NCI-H2227 (cell line): ENCODE data around the gene AFAP1.

Experiments
- DNase-seq: peaks from one replicate; lab custom pipeline; 2025; ENCODE audit not compliant: unreplicated experiment; lab: John Stamatoyannopoulos, UW

Gene AFAP1

GRCh38 chr4:7806338-7807090 lies 133.1 kb downstream of the AFAP1 start:
- DNase-seq: no peak

GRCh38 chr4:7805533-7806337 lies 133.9 kb downstream of the AFAP1 start:
- DNase-seq: no peak

DNA sequence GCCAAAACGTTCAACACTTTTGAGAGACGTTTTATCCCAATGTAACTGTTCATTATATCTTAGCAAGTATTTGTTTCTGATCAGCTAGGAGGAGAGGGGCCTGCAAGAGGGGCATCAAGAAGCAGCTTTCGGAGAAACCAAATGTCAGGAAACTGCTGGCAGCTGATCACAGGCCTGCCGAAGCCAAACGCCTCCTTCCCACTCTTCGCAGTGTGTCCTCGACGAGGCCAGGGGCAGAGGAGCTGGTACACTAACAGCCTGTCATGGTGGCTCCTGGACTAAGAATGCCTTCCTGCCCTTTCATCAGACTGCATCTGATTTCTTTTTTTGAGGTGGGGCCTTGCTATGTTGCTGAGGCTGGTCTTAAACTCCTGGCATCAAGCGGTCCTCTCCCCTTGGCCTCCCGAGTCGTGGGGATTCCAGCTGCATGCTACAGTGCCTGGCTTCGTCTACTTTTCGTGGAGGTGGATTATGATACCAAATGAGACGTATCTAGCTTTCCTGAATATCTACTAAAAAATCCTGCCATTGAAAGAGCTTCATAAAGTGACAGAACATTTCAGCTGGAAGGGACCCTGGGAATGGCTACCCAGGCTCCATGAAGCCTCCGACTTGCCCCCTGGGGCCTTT lies 134.8 kb downstream of the AFAP1 start:
- DNase-seq: no peak

- peak; percentile 66 for DNase-seq
Observed at GRCh38 chr4:7803992-7804755, 135.5 kb downstream of the AFAP1 start.

- no peak for DNase-seq
Observed at GRCh38 chr4:7803371-7803770, 136.3 kb downstream of the AFAP1 start.

GRCh38 chr4:7802093-7802726 lies 137.5 kb downstream of the AFAP1 start:
- DNase-seq: peak; percentile 79

- DNase-seq: no peak
Observed at GRCh38 chr4:7801641-7802040, 138.0 kb downstream of the AFAP1 start.

DNA sequence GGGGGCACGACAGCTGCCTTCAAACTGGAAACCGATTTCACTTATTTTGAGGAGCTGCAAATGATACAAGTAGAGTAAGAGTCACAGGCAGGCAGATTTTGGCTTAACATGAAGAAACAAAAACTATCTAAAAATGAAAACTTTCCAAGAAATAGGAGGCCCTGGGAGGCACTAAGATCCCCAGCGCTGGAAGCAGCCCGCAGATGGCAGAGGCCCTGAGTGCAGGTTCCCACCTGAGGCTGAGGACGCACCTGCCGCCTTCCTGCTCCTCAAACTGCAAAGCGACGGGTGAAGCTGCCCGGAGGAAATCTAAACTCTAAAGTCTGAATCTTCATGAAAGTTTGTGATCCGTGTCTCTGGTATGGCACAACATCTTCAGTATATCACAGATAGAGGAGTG lies 138.7 kb downstream of the AFAP1 start:
- DNase-seq: no peak

- DNase-seq: no peak
Observed at GRCh38 chr4:7800410-7800809, 139.3 kb downstream of the AFAP1 start.

DNA sequence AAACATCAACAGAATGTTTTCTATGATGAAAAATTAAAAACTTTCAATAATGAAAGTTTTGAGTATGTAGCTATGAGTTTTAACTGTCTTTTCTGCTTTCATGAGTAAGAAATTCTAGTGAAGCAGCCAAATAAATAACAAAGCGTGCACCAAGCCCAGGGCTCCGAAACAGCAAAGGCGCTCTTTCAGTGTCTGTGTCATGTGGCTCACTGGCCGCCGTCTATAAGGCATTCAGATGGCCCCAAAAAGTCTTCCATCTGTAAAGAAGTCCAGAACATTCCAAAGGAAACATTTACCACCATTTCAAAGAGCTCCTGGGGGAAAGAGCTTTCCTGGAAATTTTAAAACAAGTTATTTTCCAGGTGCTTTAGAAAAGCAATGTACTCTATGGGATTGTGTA lies 139.9 kb downstream of the AFAP1 start:
- no peak for DNase-seq

DNA sequence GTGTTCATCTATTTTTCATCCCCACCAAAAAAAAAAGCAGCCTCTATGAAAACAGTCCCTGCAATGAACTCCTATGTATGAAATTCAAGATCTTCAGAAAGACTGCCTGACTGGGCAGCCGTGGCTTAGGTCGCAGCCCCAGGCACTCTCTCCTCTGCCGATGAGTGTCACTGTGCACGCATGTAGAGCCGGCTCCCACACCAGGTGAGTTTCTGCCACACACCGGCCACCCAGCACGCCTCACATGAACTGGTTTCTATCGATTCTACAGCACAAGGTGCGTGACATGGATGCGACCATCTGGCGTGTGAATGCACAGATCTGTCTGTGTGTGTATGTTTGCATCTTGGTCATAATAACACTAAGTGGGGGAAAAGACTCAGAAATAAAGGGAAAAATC lies 140.4 kb downstream of the AFAP1 start:
- DNase-seq: no peak

DNA sequence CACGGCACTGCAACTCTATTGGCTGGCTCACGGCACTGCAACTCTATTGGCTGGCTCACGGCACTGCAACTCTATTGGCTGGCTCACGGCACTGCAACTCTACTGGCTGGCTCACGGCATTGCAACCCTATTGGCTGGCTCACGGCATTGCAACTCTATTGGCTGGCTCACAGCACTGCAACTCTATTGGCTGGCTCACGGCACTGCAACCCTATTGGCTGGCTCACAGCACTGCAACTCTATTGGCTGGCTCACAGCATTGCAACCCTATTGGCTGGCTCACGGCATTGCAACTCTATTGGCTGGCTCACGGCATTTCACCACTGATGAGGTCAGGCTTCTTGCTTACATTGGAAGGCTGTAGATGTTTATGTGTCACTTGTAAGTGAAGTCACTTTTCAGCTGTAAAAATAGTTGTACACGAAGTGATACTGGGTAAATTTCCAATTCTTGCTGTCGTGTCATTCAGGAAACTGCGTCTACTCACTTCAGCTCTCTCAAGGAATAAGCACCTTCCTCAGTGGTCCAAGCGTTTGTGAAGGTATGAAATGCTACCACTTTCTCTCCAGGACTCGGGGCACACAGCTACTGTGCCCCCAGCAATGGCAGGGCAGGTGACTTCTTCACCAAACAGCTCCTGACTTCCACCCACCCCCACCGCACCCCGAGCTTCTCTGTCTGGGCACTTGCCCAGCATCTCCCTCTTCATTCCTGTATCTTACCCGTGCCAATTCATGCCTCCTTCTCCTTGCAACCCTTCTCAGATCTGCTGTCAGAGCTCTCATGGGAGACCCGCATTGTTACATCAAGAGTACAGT lies 141.3 kb downstream of the AFAP1 start:
- DNase-seq: no peak

GRCh38 chr4:7797330-7797729 lies 142.3 kb downstream of the AFAP1 start:
- DNase-seq: no peak

DNA sequence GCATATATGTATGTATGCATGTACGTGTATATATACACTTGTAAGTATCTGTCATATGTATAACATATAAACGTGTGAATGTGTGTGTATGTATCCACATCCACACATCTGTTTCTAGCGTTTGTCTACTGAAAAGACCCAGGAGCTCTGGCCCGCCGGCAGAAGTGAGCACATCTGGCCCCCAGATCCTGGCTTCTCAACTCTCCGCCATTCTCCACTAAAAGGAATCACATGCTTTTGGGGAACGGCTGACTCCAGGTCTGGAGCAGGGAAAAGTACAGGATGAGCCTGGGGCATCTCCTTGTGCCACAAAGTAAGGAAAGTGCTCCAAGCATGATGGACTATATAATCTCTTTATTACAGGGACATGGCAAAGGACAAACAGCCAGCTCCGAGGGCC lies 143.7 kb downstream of the AFAP1 start:
- DNase-seq: no peak

DNA sequence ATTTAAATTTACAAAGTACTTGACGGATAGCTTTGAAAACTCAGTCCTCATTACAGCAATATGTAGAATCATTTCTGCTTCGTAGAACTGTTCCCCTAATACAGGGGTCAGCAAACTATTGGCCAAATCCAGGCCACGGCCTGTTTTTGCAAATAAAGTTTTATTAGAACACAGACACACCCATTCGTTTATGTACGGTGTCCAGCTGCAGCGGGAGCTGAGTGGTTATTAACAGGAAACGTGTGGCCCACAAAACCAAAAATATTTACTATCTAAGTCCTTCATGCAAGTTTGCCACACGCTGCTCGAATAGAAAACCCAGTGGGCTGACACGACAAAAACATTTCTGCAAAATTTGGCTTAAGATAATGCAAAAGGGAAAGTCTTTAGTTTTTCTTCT lies 146.5 kb downstream of the AFAP1 start:
- DNase-seq: no peak

DNA sequence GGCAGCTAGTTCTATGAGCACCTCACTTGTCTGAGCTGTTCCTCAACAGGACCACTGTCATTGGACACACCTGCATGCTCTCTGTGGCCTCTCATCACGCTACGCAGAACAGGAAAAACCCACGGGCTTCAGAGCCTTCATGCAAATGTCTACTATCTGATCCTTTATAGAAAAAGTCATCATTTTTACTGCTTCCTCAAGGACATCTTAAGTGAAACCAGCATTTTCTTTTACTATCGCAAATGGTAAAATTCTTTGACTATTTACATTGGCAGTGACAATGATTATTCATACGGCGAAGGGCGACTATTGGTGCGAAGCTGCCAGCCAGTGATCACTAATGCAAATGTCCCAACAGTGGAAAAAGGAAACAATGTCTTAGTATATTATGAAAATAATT lies 147.0 kb downstream of the AFAP1 start:
- DNase-seq: no peak

GRCh38 chr4:7790999-7791398 lies 148.7 kb downstream of the AFAP1 start:
- no peak for DNase-seq

- DNase-seq: no peak
Observed at GRCh38 chr4:7790023-7790422, 149.6 kb downstream of the AFAP1 start.

- DNase-seq: no peak
Observed at GRCh38 chr4:7788694-7789425, 150.8 kb downstream of the AFAP1 start.
